ENCODE measurements around the gene OPRL1. TPM values are rescaled to one million over a fixed set of nuclear protein-coding genes. Genes with fewer than 3 reads are reported as not detected.

Gene OPRL1
- total RNA-seq, 1 donor from 2014 or later: 10.2 TPM

DNA sequence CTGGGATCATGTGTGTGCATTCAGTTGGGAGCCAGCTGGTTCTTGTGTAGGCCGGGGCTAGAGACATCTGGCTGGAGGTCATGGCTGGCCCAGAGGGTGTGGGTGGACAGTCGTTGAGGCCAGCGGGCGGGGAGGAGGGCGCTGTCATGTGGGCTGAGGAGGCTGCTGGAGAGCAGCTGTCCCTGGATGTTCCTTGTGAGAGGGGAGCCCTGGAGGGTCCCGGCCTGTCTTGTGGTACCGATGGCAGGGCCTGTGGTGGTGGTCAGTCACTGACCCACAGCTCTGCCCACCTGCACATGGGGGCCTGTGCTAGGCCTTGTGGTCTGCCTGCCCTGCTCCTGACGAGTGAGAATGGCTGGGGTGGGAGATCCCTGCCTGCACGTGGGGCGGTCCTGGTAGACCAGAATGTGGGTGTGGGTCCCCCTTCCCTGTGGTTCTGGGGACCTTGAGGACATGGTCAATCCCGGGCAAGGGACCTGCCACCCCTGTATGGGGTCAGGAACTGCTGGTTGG, 45.8 kb upstream of the OPRL1 start:
- peaks cover 14% of the 10 kb centered on the region for H3K27me3 Mint-ChIP-seq (ENCODE audit: unreplicated experiment)
- peaks cover 13% of the 10 kb centered on the region for H3K4me1 Mint-ChIP-seq (ENCODE audit: unreplicated experiment)
- H3K9me3 Mint-ChIP-seq (ENCODE audit: unreplicated experiment): no peaks in the 10 kb centered on the region
- no peak for DNase-seq (ENCODE audit: low spot score)
- TF ChIP-seq, protein P1, sequence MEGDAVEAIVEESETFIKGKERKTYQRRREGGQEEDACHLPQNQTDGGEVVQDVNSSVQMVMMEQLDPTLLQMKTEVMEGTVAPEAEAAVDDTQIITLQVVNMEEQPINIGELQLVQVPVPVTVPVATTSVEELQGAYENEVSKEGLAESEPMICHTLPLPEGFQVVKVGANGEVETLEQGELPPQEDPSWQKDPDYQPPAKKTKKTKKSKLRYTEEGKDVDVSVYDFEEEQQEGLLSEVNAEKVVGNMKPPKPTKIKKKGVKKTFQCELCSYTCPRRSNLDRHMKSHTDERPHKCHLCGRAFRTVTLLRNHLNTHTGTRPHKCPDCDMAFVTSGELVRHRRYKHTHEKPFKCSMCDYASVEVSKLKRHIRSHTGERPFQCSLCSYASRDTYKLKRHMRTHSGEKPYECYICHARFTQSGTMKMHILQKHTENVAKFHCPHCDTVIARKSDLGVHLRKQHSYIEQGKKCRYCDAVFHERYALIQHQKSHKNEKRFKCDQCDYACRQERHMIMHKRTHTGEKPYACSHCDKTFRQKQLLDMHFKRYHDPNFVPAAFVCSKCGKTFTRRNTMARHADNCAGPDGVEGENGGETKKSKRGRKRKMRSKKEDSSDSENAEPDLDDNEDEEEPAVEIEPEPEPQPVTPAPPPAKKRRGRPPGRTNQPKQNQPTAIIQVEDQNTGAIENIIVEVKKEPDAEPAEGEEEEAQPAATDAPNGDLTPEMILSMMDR (IDR thresholded peaks at IDR 0.05; ENCODE audit: unreplicated experiment): no peak
- no peak overlapping the region for H3K4me3 Mint-ChIP-seq (ENCODE audit: unreplicated experiment)
- H3K36me3 Mint-ChIP-seq (ENCODE audit: low read depth, unreplicated experiment): peaks cover 17% of the 10 kb centered on the region
- peak overlapping the region; percentile 57 for H3K27ac Mint-ChIP-seq (ENCODE audit: unreplicated experiment)

DNA sequence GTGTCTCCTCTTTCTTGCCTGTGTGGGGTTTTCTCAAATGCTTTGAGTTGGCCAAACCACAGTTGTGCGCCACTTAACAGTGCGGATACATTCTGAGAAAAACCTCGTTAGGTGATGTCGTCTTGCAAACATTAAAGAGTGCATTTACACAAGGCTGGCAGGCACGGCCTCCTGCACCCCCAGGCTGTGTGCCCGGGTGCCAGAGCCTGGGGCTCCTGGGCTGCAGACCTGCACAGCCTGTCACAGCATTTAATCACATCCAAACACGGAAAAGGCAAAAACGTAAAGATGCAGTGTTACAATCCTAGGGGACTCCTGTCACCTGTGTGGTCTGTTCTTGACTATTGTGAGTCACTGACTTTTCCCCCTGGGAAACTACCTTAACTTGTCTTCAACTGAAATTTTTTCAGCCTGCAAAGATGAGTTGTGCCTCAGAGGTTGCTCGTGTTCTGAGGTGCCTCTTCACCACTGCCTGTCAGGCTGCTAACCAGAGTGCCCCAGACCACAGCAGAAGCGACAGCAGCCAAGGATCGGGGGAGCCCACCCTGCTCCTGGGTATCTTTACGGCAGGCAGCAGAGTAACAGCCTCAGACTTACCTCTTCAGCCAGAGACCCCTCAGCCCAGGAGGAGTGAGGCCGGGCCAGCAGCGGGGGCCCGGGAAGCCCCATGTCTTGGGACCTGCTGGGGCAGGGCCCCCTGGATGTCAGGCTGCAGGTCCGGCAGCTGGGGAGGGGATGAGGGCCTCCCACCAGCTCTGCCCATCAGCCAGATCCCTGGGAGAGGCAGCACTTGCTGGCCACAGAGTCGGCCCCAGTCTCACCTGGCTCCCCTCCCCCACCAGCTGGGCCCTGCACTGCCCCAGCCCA, 44.6 kb upstream of the OPRL1 start:
- peaks cover 8% of the 10 kb centered on the region for H3K36me3 Mint-ChIP-seq (ENCODE audit: low read depth, unreplicated experiment)
- no peak overlapping the region for H3K4me3 Mint-ChIP-seq (ENCODE audit: unreplicated experiment)
- no peaks in the 10 kb centered on the region for H3K9me3 Mint-ChIP-seq (ENCODE audit: unreplicated experiment)
- DNase-seq (ENCODE audit: low spot score): no peak
- TF ChIP-seq, protein P1 (IDR thresholded peaks at IDR 0.05; ENCODE audit: unreplicated experiment): no peak
- H3K4me1 Mint-ChIP-seq (ENCODE audit: unreplicated experiment): peaks cover 23% of the 10 kb centered on the region
- peak overlapping the region; percentile 24 for H3K27ac Mint-ChIP-seq (ENCODE audit: unreplicated experiment)
- H3K27me3 Mint-ChIP-seq (ENCODE audit: unreplicated experiment): peaks cover 20% of the 10 kb centered on the region

DNA sequence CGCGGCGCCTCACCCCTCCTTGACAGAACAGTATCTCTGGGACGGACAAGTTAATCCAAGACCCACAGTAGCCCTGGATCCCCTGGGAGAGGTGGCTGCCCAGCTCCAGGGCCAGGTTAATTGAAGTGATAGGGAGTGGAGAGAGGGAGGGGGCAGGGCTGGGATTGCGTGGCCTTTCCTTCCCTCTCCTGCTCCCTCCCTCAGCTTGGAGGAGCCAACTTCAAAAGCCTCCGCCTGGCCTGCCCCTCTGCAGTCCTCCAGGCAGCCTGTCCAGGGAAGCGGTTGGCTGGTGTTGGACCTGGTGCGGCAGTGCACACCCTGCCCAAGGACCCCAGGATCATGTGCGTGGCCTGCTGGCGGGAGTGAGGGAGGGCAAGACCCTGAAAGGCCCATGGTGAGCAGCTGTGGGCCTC, 43.9 kb upstream of the OPRL1 start, which contains the start of gene C20orf204:
Gene C20orf204, plus strand, starts transcription at position 250 of the 413 bp plus-strand sequence. Its CDS starts 142 bp downstream, at position 392.
- peaks cover 20% of the 10 kb centered on the region for H3K27me3 Mint-ChIP-seq (ENCODE audit: unreplicated experiment)
- no peaks in the 10 kb centered on the region for H3K9me3 Mint-ChIP-seq (ENCODE audit: unreplicated experiment)
- H3K4me3 Mint-ChIP-seq (ENCODE audit: unreplicated experiment): no peak within 1 kb of the TSS
- TF ChIP-seq, protein P1 (IDR thresholded peaks at IDR 0.05; ENCODE audit: unreplicated experiment): no peak
- H3K27ac Mint-ChIP-seq (ENCODE audit: unreplicated experiment): peak within 1 kb of the TSS; percentile 52
- H3K36me3 Mint-ChIP-seq (ENCODE audit: low read depth, unreplicated experiment): peaks cover 4% of the 10 kb centered on the region
- no peak for DNase-seq (ENCODE audit: low spot score)
- peaks cover 28% of the 10 kb centered on the region for H3K4me1 Mint-ChIP-seq (ENCODE audit: unreplicated experiment)

DNA sequence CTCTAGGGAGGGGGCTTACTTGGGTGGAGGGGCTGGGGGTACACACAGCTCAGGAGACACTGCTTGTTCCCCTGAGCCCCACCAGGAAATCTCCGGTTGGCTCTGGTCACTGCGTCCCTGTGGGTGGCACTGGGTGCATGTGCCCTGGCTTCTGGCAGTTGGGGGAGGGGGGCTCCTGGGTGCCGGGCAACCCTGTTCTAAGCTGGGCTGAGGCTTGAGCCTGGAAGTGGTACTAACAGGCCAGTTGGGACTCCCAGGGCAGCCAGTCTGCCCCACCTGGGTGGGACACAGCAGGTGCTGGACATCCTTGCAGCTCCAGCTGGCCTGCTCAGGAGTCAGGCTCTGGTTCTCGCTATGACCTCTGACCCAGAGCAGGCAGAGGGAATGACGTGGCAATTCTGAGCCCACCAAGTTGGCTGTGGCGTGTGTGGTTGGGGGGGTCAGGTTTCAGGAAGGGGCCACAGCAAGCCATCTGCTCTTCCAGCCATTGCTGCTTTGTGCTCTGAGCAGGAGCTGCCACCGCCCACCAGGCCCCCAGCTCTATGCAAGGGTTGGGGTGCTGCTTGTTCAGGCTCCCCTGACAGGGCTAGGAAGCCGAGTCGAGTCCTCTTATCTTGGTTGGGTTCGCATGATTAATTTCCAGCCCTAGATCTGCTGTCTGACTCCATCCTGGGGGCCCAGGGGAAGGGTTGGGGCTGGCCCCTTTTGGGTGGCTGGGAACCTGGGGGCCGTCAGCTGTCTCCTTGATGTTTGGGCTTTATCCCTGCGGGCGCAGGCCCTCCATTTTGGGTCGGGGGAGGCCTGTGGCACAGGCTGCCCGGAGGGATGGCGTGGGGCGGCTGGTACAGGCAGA, 43.3 kb upstream of the OPRL1 start:
- peaks cover 32% of the 10 kb centered on the region for H3K4me1 Mint-ChIP-seq (ENCODE audit: unreplicated experiment)
- H3K36me3 Mint-ChIP-seq (ENCODE audit: low read depth, unreplicated experiment): no peaks in the 10 kb centered on the region
- H3K27ac Mint-ChIP-seq (ENCODE audit: unreplicated experiment): peak overlapping the region; percentile 52
- no peak overlapping the region for H3K4me3 Mint-ChIP-seq (ENCODE audit: unreplicated experiment)
- TF ChIP-seq, protein P1 (IDR thresholded peaks at IDR 0.05; ENCODE audit: unreplicated experiment): no peak
- peaks cover 17% of the 10 kb centered on the region for H3K27me3 Mint-ChIP-seq (ENCODE audit: unreplicated experiment)
- no peak for DNase-seq (ENCODE audit: low spot score)
- no peaks in the 10 kb centered on the region for H3K9me3 Mint-ChIP-seq (ENCODE audit: unreplicated experiment)

Measured in endothelial cell (in vitro differentiated cells).